Fibroblast of lung (primary cell): Measurements from ENCODE around the gene TRIM62.

ENCODE experiments used
- EZH2 ChIP-seq: IDR thresholded peaks from 2 replicates; pipeline ENCODE4 v1.5.1; 2012; ENCODE audit warnings: low read length, control low read depth, mild to moderate bottlenecking; ENCODE audit errors: missing control alignments
- TF ChIP-seq, protein P1 (sequence below), 2 donors: IDR thresholded peaks in 1 of 2; conservative IDR thresholded peaks in 1 of 2; 1 replicate in 1 of 2; 2 replicates in 1 of 2; pipeline ENCODE4 v1.5.1; 2011 to 2012; ENCODE audit warnings: low read length in 2 of 2, control low read depth in 1 of 2, inconsistent platforms in 1 of 2, low read depth in 1 of 2, mild to moderate bottlenecking in 1 of 2

DNA sequence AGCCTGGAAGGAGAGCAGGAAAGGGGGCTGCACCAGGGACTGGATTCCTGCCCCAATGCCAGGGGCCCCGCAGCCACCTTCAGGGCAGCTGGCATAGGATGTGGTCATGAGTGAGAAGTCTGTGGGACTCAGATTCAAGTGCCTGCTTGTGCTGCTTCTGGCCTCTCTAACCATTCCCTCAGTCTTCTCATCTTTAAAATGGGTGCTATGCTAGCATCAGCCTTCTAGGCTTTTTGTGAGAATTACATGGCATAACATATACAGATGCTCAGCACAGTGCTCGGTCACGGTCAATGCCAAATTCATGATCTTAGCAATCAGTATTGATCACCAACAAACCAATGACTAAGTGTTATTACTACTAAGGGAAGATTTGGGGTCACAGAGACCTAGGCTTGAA is 23.5 kb downstream of the TRIM62 start:
- TF ChIP-seq, protein P1, sequence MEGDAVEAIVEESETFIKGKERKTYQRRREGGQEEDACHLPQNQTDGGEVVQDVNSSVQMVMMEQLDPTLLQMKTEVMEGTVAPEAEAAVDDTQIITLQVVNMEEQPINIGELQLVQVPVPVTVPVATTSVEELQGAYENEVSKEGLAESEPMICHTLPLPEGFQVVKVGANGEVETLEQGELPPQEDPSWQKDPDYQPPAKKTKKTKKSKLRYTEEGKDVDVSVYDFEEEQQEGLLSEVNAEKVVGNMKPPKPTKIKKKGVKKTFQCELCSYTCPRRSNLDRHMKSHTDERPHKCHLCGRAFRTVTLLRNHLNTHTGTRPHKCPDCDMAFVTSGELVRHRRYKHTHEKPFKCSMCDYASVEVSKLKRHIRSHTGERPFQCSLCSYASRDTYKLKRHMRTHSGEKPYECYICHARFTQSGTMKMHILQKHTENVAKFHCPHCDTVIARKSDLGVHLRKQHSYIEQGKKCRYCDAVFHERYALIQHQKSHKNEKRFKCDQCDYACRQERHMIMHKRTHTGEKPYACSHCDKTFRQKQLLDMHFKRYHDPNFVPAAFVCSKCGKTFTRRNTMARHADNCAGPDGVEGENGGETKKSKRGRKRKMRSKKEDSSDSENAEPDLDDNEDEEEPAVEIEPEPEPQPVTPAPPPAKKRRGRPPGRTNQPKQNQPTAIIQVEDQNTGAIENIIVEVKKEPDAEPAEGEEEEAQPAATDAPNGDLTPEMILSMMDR (conservative IDR thresholded peaks at IDR 0.05 in 1 of 2, IDR thresholded peaks at IDR 0.05 in 1 of 2; ENCODE audit: low read depth in 1 of 2, low read length in 2 of 2), result no peak
- no peak for TF ChIP-seq EZH2
